HG02759 (cell line): ENCODE measurements around the gene TGFB1I1.

Experiments used
- ATAC-seq: cut with Tn5 transposase; IDR thresholded peaks from one replicate; pipeline ENCODE4 v1.9.1; 2021; ENCODE audit warnings: mild to moderate bottlenecking, moderate library complexity; ENCODE audit not compliant: unreplicated experiment

Gene TGFB1I1

GRCh38 chr16:31451681-31452351 lies 20.1 kb upstream of the TGFB1I1 start:
- peak; percentile 63 for ATAC-seq

DNA sequence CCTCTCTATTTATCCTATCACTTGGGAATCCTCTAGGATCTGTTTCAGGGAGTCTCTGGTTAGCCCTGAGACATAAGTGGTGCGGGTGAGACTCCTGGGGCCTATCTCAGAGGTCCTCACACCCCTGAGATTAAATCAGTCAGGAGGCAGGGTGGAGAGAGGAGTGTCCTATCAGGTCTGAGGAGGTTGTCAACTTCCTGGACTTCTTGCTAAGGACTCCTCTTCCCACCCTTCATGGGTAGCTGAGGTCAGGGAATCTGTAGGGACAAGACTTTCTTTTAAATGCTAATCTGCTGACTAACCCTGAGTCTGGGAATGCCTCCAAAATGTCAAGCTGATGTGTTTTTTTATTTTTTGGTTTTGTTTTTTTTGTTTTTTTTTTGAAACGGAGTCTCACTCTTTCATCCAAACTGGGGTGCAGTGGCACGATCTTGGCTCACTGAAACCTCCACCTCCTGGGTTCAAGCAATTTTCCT lies 19.3 kb upstream of the TGFB1I1 start:
- ATAC-seq = no peak

GRCh38 chr16:31453255-31454204 lies 18.4 kb upstream of the TGFB1I1 start:
- no peak for ATAC-seq

DNA sequence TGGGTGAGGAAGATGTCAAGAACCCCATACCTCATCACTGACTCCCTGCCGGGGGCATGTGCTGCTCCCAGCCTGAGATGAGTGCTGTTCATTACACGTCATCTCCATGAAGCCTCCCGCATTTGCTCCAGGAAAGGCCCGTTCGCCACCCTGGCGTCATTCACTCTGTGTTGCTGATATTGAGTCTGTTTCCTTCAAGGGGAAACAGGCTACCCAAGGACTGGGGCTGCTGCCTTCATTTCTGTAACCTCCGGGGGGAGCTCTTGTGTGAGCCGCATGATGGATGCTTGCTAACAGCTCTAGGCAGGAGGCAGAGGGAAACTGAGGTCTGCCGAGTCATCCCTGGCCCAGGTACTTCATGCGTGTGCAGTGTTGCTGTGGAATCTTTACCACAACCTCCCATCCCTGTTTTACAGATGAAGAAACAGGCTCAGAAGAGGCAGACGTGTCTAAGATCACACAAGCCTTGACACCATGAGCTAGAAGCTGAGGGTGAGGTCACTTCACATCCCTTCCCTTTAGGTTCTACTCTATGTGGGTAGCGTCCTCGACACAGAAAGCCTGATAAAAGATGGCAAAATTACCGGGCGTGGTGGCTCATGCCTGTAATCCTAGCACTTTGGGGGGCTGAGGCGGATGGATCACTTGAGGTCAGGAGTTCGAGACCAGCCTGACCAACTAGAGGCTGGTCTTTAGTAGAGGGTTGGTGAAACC lies 16.2 kb upstream of the TGFB1I1 start:
- no peak for ATAC-seq

- ATAC-seq = no peak
These were observed 15.0 kb upstream of the TGFB1I1 start for GRCh38 chr16:31456988-31457360.

DNA sequence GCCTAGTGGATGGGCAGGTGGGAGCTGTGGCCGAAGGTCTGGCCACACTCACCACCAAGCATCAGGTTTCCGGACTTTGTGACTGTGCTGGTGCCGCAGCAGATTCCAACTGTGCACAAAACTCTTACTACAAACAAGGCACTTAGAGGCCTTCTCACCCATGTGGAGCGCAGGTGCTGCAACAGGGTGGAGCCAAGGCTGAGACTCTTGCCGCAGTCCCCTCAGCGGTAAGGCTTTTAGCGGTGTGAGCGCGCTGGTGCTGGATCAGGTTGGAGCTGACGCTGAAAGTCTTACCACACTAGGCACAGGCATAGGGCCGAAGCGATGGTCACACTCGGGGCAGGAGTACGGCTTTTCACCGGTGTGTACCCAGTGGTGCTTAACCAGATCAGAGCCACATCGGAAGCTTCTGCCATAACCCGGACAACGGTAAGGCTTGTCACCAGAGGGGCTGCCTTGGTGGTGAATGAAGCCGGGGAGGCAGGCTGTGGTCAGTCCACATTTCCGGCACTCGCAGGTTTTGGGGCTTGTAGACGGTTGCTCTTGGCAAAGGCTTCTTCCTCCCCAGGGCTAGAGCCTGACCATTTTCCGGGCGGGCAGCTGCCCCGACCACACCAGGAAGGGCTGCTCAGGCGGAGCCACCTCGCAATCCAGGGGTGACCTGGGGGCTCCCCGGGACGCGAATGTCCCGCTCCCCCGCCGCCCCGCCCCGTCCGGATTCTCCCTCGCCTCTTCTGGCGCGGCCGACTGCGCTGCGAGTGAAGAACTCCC lies 13.7 kb upstream of the TGFB1I1 start:
- peak; percentile 4 for ATAC-seq

- ATAC-seq = peak; percentile 77
These were observed 12.9 kb upstream of the TGFB1I1 start, which contains the start of gene ARMC5 for GRCh38 chr16:31458844-31459686. Gene ARMC5 (plus strand): TSS chr16:31459501. CDS start chr16:31459525, 24 bp downstream.

GRCh38 chr16:31459687-31460581 lies 12.0 kb upstream of the TGFB1I1 start:
- peak; percentile 75 for ATAC-seq

DNA sequence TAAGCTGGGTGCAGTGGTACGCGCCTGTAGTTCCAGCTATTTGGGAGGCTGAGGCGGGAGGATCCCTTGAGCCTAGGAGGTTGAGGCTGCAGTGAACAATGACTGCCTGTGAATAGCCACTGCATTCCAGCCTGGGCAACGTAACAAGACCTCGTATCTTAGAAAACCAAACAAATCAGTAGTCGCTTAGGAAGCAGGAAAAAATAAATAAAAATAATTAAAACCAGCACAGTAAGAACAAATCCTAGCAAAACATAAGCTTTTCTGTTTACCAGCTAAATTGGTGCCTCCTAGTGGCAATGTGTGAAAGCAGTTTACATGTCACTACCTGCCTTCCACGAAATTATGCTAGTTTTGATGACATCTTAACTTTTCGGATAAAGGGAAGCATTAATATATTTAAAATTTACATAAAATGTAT lies 11.4 kb upstream of the TGFB1I1 start:
- no peak for ATAC-seq

- no peak for ATAC-seq
These were observed 10.6 kb upstream of the TGFB1I1 start for GRCh38 chr16:31461201-31461920.

DNA sequence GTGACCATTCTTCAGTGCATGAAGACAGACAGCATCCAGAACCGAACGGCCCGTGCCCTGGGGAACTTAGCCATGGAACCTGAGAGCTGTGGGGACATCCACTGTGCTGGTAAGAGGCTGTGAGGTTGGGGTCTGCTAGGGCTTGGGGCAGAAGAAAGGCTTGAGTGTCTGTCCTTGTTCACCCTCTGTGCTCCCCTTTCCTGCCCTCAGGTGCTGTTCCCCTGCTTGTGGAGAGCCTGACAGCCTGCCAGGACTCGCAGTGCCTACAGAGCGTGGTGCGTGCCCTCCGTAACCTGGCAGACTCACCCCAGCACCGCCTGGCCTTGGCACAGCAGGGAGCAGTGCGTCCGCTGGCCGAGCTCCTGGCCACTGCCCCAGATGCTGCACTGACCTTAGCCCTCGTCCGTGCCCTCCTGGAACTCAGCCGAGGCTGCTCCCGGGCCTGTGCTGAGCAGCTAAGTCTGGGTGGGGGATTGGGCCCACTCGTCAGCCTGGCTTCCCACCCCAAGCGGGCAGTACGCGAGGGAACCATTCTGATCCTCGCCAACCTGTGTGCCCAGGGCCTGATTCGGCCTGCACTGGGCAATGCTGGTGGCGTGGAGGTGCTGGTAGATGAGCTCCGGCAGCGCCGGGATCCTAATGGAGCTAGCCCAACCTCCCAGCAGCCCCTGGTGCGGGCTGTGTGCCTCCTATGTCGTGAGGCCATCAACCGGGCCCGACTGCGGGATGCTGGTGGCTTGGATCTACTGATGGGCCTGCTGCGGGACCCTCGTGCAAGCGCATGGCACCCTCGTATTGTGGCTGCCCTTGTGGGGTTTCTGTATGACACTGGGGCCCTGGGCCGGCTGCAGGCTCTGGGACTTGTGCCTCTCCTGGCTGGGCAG lies 9.8 kb upstream of the TGFB1I1 start:
- no peak for ATAC-seq

GRCh38 chr16:31464348-31464769 lies 7.6 kb upstream of the TGFB1I1 start:
- no peak for ATAC-seq

- no peak for ATAC-seq
These were observed 7.1 kb upstream of the TGFB1I1 start for GRCh38 chr16:31464781-31465260.

DNA sequence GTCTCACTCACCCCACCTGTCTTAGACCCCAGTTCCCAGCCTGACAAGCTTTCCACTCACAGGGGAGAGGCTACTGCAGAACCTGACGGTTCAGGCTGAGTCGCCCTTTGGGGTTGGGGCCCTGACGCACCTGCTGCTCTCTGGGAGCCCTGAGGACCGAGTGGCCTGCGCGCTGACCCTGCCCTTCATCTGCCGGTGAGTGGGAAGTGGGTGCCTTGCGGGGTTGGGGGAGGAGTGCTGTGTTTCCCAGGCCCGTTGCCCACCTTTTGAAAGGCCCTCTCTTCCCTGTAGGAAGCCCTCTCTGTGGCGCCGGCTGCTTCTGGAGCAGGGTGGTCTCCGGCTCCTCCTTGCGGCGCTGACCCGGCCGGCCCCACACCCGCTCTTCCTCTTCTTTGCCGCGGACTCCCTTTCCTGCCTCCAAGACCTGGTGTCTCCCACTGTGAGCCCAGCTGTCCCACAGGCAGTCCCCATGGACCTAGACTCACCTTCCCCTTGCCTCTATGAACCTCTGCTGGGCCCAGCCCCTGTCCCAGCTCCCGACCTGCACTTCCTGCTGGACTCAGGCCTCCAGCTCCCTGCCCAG lies 6.1 kb upstream of the TGFB1I1 start:
- no peak for ATAC-seq

GRCh38 chr16:31466381-31466841 lies 5.5 kb upstream of the TGFB1I1 start:
- no peak for ATAC-seq

- ATAC-seq = peak; percentile 56
These were observed 4.7 kb upstream of the TGFB1I1 start for GRCh38 chr16:31467151-31467773.
